Measurements from ENCODE around the gene SLC18B1. TPM values are rescaled to one million over a fixed set of nuclear protein-coding genes. Genes with fewer than 3 reads are reported as not detected.
"Not testable (repeated sequence)": the region's sequence is repeated elsewhere in the genome, so short reads cannot be mapped to it uniquely, and the experiment has no call there.

Gene SLC18B1
- total RNA-seq, 1 experiment from 2014 or later, result 4.2 TPM

- H3K27me3 ChIP-seq (replicated peaks), result no peaks in the 10 kb centered on the region
- H3K4me1 ChIP-seq (replicated peaks), result no peaks in the 10 kb centered on the region
- H3K27ac ChIP-seq, result no peak overlapping the region
- H3K4me3 ChIP-seq, result no peak overlapping the region
- H3K9me3 ChIP-seq (replicated peaks), result no peaks in the 10 kb centered on the region
- H3K36me3 ChIP-seq, result no peaks in the 10 kb centered on the region
- no peak for DNase-seq (ENCODE audit: low read depth in 1 of 2, low spot score in 2 of 2)
Observed at GRCh38 chr6:132785936-132786335, 12.5 kb downstream of the SLC18B1 start.

- H3K36me3 ChIP-seq, result no peaks in the 10 kb centered on the region
- H3K27me3 ChIP-seq (replicated peaks), result no peaks in the 10 kb centered on the region
- no peak for DNase-seq (ENCODE audit: low read depth in 1 of 2, low spot score in 2 of 2)
- no peak overlapping the region for H3K27ac ChIP-seq
- no peaks in the 10 kb centered on the region for H3K9me3 ChIP-seq (replicated peaks)
- no peak overlapping the region for H3K4me3 ChIP-seq
- no peaks in the 10 kb centered on the region for H3K4me1 ChIP-seq (replicated peaks)
Observed at GRCh38 chr6:132780770-132781371, 17.6 kb downstream of the SLC18B1 start.

DNA sequence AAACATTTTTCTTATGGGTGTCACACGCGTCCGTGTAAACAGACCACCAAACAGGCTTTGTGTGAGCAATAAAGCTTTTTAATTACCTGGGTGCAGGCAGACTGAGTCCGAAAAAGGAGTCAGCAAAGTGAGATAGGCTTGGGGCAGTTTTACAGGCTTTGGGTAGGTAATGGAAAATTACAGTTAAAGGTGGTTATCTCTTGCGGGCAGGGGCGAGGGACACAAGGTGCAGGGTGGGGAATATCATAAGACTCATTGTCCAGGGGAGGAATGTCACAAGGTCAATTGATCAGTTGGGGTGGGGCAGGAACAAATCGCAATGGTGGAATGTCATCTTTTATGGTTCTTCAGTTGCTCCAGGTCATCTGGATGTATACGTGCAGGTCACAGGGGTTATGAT is 20.6 kb downstream of the SLC18B1 start:
- not testable (repeated sequence) for H3K9me3 ChIP-seq (replicated peaks); DNase-seq (ENCODE audit: low read depth in 1 of 2, low spot score in 2 of 2)

DNA sequence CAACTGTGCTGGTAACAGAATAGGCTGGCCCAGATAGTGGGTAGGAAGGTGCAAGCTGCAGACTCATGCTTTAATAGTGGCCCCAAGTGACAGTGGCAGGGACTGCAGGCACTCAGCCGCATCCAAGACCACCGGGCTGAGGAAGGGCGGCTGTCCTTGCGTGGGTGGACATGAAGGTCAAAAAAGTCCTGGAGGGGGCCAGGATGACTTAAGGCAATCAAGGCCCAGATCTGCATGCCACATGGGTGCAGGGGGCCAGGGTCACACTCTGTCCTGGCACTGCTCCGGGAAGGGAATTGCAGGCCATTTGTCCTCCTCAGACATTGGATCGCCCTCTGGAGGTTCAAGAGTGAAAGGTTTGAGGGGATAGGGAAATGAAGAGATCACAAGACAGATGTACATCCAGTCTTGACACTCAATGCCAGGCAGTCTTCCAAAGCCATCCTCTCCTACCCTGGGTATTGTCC is 30.4 kb downstream of the SLC18B1 start:
- Histone ChIP-seq H3K36me3 (no peaks in the 10 kb centered on the region), H3K27ac (no peak overlapping the region), H3K4me3 (no peak overlapping the region), H3K4me1 (replicated peaks) (no peaks in the 10 kb centered on the region; the same call in 1 of the 2 replicates), H3K27me3 (replicated peaks) (no peaks in the 10 kb centered on the region), H3K9me3 (replicated peaks) (no peaks in the 10 kb centered on the region)
- DNase-seq (ENCODE audit: low read depth in 1 of 2, low spot score in 2 of 2), result peak in 1 of 2 experiments; percentile 9

More for the DNA sequence above, 20.6 kb downstream of the SLC18B1 start:
- H3K27ac ChIP-seq; H3K36me3 ChIP-seq; H3K27me3 ChIP-seq (replicated peaks); H3K4me1 ChIP-seq (replicated peaks); H3K4me3 ChIP-seq: not testable (repeated sequence)

- H3K4me3 ChIP-seq, result no peak overlapping the region
- DNase-seq (ENCODE audit: low read depth in 1 of 2, low spot score in 2 of 2), result no peak
- no peaks in the 10 kb centered on the region for H3K27me3 ChIP-seq (replicated peaks)
- H3K4me1 ChIP-seq (replicated peaks), result no peaks in the 10 kb centered on the region; the same call in 1 of the 2 replicates
- no peak overlapping the region for H3K27ac ChIP-seq
- no peaks in the 10 kb centered on the region for H3K36me3 ChIP-seq
- H3K9me3 ChIP-seq (replicated peaks), result no peaks in the 10 kb centered on the region
Observed at GRCh38 chr6:132765560-132765959, 32.9 kb downstream of the SLC18B1 start.

DNA sequence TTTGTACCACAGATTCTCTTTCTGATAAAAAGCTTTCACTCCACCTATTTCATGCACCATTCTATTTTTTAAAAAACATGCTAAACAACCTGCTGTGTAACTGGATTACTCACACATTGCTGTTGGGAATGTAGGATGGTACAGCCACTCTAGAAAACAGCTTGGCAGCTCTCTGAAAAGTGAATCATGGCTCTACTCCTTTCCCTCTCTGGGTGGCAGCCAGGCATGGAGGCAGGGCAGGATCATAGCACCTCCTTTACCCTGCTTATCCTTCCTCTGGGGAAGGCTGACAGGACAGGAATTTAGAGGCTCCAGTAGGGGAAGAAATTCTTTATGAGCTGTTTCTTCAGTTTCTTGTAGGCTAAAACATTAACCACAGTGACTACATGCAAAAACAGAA is 34.1 kb downstream of the SLC18B1 start:
- Histone ChIP-seq H3K9me3 (replicated peaks) (no peaks in the 10 kb centered on the region), H3K36me3 (no peaks in the 10 kb centered on the region), H3K27me3 (replicated peaks) (no peaks in the 10 kb centered on the region), H3K4me1 (replicated peaks) (no peaks in the 10 kb centered on the region; the same call in 1 of the 2 replicates), H3K4me3 (no peak overlapping the region), H3K27ac (no peak overlapping the region)
- no peak for DNase-seq (ENCODE audit: low read depth in 1 of 2, low spot score in 2 of 2)

- Histone ChIP-seq H3K36me3 (no peaks in the 10 kb centered on the region), H3K27me3 (replicated peaks) (no peaks in the 10 kb centered on the region), H3K4me1 (replicated peaks) (no peaks in the 10 kb centered on the region; the same call in 1 of the 2 replicates), H3K9me3 (replicated peaks) (no peaks in the 10 kb centered on the region), H3K27ac (no peak overlapping the region), H3K4me3 (no peak overlapping the region)
- peak in 1 of 2 experiments; percentile 11 for DNase-seq (ENCODE audit: low read depth in 1 of 2, low spot score in 2 of 2)
Observed at GRCh38 chr6:132763269-132763668, 35.2 kb downstream of the SLC18B1 start.

GRCh38 chr6:132760256-132760655 is 38.2 kb downstream of the SLC18B1 start:
- H3K27me3 ChIP-seq (replicated peaks), result no peaks in the 10 kb centered on the region
- H3K27ac ChIP-seq, result no peak overlapping the region
- H3K4me3 ChIP-seq, result no peak overlapping the region
- no peak for DNase-seq (ENCODE audit: low read depth in 1 of 2, low spot score in 2 of 2)
- no peaks in the 10 kb centered on the region for H3K36me3 ChIP-seq
- no peaks in the 10 kb centered on the region; the same call in 1 of the 2 replicates for H3K4me1 ChIP-seq (replicated peaks)
- H3K9me3 ChIP-seq (replicated peaks), result no peaks in the 10 kb centered on the region

- H3K27ac ChIP-seq, result no peak overlapping the region
- DNase-seq (ENCODE audit: low read depth in 1 of 2, low spot score in 2 of 2), result no peak
- no peaks in the 10 kb centered on the region for H3K27me3 ChIP-seq (replicated peaks)
- H3K4me1 ChIP-seq (replicated peaks), result no peaks in the 10 kb centered on the region; the same call in 1 of the 2 replicates
- no peaks in the 10 kb centered on the region for H3K9me3 ChIP-seq (replicated peaks)
- H3K36me3 ChIP-seq, result no peaks in the 10 kb centered on the region
- H3K4me3 ChIP-seq, result no peak overlapping the region
Observed at GRCh38 chr6:132758689-132759088, 39.7 kb downstream of the SLC18B1 start.

- no peaks in the 10 kb centered on the region for H3K4me1 ChIP-seq (replicated peaks)
- H3K9me3 ChIP-seq (replicated peaks), result no peaks in the 10 kb centered on the region
- no peak for DNase-seq (ENCODE audit: low read depth in 1 of 2, low spot score in 2 of 2)
- H3K27me3 ChIP-seq (replicated peaks), result no peaks in the 10 kb centered on the region
- H3K36me3 ChIP-seq, result no peaks in the 10 kb centered on the region
- H3K4me3 ChIP-seq, result no peak overlapping the region
- H3K27ac ChIP-seq, result no peak overlapping the region
Observed at GRCh38 chr6:132752255-132752654, 46.2 kb downstream of the SLC18B1 start.

- no peaks in the 10 kb centered on the region for H3K27me3 ChIP-seq (replicated peaks)
- H3K9me3 ChIP-seq (replicated peaks), result no peaks in the 10 kb centered on the region
- no peak for DNase-seq (ENCODE audit: low read depth in 1 of 2, low spot score in 2 of 2)
- no peak overlapping the region for H3K4me3 ChIP-seq
- H3K27ac ChIP-seq, result no peak overlapping the region
- no peaks in the 10 kb centered on the region for H3K4me1 ChIP-seq (replicated peaks)
- H3K36me3 ChIP-seq, result no peaks in the 10 kb centered on the region
Observed at GRCh38 chr6:132751828-132752227, 46.6 kb downstream of the SLC18B1 start.

DNA sequence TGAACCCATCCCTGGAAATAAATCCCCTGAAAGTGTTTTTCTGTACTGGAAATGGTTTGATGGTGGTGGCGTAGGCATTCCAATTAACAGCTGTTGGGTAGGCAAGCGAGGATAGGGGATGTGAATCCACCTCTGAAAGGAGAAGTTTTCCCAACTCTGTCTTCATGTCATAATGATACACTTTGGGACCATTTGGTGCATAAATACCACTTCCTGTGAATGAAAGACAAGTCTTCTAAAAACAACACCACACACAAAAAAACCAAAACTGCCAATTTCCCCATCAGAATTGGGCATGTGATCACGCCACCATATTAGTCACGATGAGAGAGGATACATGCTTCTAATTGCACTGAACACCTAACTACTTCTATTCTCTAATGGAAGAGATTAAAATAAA is 47.1 kb downstream of the SLC18B1 start:
- DNase-seq (ENCODE audit: low read depth in 1 of 2, low spot score in 2 of 2), result no peak
- Histone ChIP-seq H3K36me3 (no peaks in the 10 kb centered on the region), H3K4me3 (no peak overlapping the region), H3K27ac (no peak overlapping the region), H3K9me3 (replicated peaks) (no peaks in the 10 kb centered on the region), H3K27me3 (replicated peaks) (no peaks in the 10 kb centered on the region), H3K4me1 (replicated peaks) (no peaks in the 10 kb centered on the region)

- Histone ChIP-seq H3K4me3 (no peak overlapping the region), H3K27ac (no peak overlapping the region), H3K27me3 (replicated peaks) (no peaks in the 10 kb centered on the region), H3K4me1 (replicated peaks) (no peaks in the 10 kb centered on the region), H3K9me3 (replicated peaks) (no peaks in the 10 kb centered on the region), H3K36me3 (no peaks in the 10 kb centered on the region)
- no peak for DNase-seq (ENCODE audit: low read depth in 1 of 2, low spot score in 2 of 2)
Observed at GRCh38 chr6:132750455-132751248, 47.8 kb downstream of the SLC18B1 start.

DNA sequence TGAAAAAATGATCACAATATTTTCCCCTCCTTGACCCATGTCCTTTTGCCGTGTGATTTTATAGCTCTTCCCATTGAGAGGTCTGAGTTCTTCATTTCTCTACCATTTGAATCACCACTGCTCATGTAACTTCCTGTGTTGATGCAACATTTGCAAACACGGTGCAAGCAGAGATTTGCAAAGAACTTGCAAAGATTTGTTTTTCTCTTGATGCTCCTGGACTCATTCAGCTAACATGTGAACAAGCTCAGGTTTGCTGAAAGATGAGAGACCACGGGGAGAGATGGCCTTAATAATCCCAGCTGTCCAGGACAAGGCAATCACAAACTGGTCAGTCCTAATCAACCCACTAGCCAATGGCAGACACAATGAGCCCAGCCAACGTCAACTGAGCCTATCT is 49.3 kb downstream of the SLC18B1 start:
- Histone ChIP-seq H3K27ac (no peak overlapping the region), H3K27me3 (replicated peaks) (no peaks in the 10 kb centered on the region), H3K4me3 (no peak overlapping the region), H3K9me3 (replicated peaks) (no peaks in the 10 kb centered on the region), H3K4me1 (replicated peaks) (no peaks in the 10 kb centered on the region), H3K36me3 (no peaks in the 10 kb centered on the region)
- DNase-seq (ENCODE audit: low read depth in 1 of 2, low spot score in 2 of 2), result no peak

Data from SJSA1 (cell line).